Endothelial cell of umbilical vein (primary cell): ENCODE results near the gene CHP1. TPM values are rescaled to one million over a fixed set of nuclear protein-coding genes. Genes with fewer than 3 reads are reported as not detected.

Experiments
- BruUV-seq: library from RNA; stranded (reverse); fragments of 400-500 nt; replicated peaks from 2 replicates; lab custom pipeline; 2021; lab: Mats Ljungman, UMichigan
- CTCF ChIA-PET: fragments of 300-600, 350-600 bp; sonication (Branson Sonifier 250); formaldehyde crosslinking; loops from one replicate; lab custom pipeline; 2021; ENCODE audit warnings: antibody characterized with exemption, inconsistent platforms; lab: Charles Lee
- POLR2A ChIA-PET: fragments of 300-600, 350-600 bp; sonication (Branson Sonifier 250); formaldehyde crosslinking; loops from one replicate; lab custom pipeline; 2021; ENCODE audit warnings: antibody characterized with exemption, inconsistent platforms; lab: Charles Lee
- DNase-seq: peaks from one replicate; pipeline ENCODE4 v3.0.0-alpha.2; 2011; ENCODE audit warnings: low read depth, low spot score
- FAIRE-seq: peaks from 2 replicates; lab custom pipeline; 2011; peaks lifted over from hg19 to GRCh38; lab: Jason Lieb, UNC
- H2AFZ ChIP-seq: 2 replicates; pipeline ENCODE4 v1.6.0; 2012; ENCODE audit warnings: low read depth, low read length, control low read depth, inconsistent platforms
- H3K27ac ChIP-seq: 2 replicates; pipeline ENCODE4 v1.5.1; 2011; ENCODE audit warnings: low read depth, mild to moderate bottlenecking, control low read depth, low read length, moderate library complexity; ENCODE audit not compliant: insufficient read depth
- H3K27me3 ChIP-seq, 2 experiments: 2 replicates each; pipeline versions ENCODE4 v1.6.0 to v1.6.1; 2011; ENCODE audit warnings: low read length in 2 of 2, mixed read lengths in 1 of 2; ENCODE audit not compliant: control insufficient read depth in 2 of 2, insufficient read depth in 2 of 2
- H3K36me3 ChIP-seq, 2 experiments: 2 replicates in 1 of 2; 3 replicates in 1 of 2; pipeline ENCODE4 v1.5.1; 2011; ENCODE audit warnings: low read length in 2 of 2, mild to moderate bottlenecking in 1 of 2, moderate library complexity in 1 of 2; ENCODE audit not compliant: control insufficient read depth in 2 of 2, insufficient read depth in 2 of 2; ENCODE audit errors: extremely low read depth in 1 of 2
- H3K4me1 ChIP-seq: 3 replicates; pipeline ENCODE4 v1.5.1; 2011; ENCODE audit warnings: mild to moderate bottlenecking, low read length; ENCODE audit not compliant: control insufficient read depth, insufficient read depth; ENCODE audit errors: extremely low read depth
- H3K4me2 ChIP-seq: 2 replicates; pipeline ENCODE4 v1.6.1; 2011; ENCODE audit warnings: low read length, control low read depth, mixed read lengths; ENCODE audit not compliant: insufficient read depth
- H3K4me3 ChIP-seq, 3 experiments: fragments of 200-600 bp in 1 of 3; sonication (generic), shearing (Covaris generic) in 1 of 3; replicated peaks in 1 of 3; 2 replicates each; pipeline ENCODE4 v1.5.1; 2011 to 2016; ENCODE audit warnings: control low read depth in 3 of 3, low read length in 3 of 3, mild to moderate bottlenecking in 2 of 3, inconsistent platforms in 1 of 3, low read depth in 1 of 3, moderate library complexity in 1 of 3; ENCODE audit not compliant: insufficient read depth in 1 of 3
- H3K79me2 ChIP-seq: 2 replicates; pipeline ENCODE4 v1.6.0; 2012; ENCODE audit warnings: low read length, inconsistent platforms; ENCODE audit not compliant: control insufficient read depth, insufficient read depth
- H3K9ac ChIP-seq: replicated peaks from 2 replicates; pipeline ENCODE3; 2011; ENCODE audit warnings: low read length, control low read depth; ENCODE audit not compliant: insufficient read depth; ENCODE audit errors: extremely low read depth
- H3K9me1 ChIP-seq: replicated peaks from 3 replicates; pipeline ENCODE4 v1.6.0; 2011; ENCODE audit warnings: mild to moderate bottlenecking, low read length; ENCODE audit not compliant: control insufficient read depth, insufficient read depth; ENCODE audit errors: extremely low read depth
- H3K9me3 ChIP-seq: replicated peaks from 2 replicates; pipeline ENCODE4 v1.5.1; 2012; ENCODE audit warnings: low read length, inconsistent platforms; ENCODE audit not compliant: control insufficient read depth, insufficient read depth
- H4K20me1 ChIP-seq: replicated peaks from 2 replicates; pipeline ENCODE3; 2011; ENCODE audit warnings: mild to moderate bottlenecking, low read length; ENCODE audit not compliant: control insufficient read depth, insufficient read depth; ENCODE audit errors: extremely low read depth
- CTCF ChIP-seq, 2 donors: IDR thresholded peaks; 1 replicate in 1 of 2; 2 replicates in 1 of 2; pipeline ENCODE4 v1.5.1; 2011; ENCODE audit warnings: low read length in 2 of 2, mild to moderate bottlenecking in 2 of 2, moderate library complexity in 2 of 2, control low read depth in 1 of 2, inconsistent platforms in 1 of 2, low read depth in 1 of 2; ENCODE audit not compliant: insufficient read depth in 1 of 2; ENCODE audit errors: extremely low read depth in 1 of 2
- EZH2 ChIP-seq: IDR thresholded peaks from 2 replicates; pipeline ENCODE4 v1.6.1; 2012; ENCODE audit warnings: borderline replicate concordance, low read depth, mild to moderate bottlenecking, moderate library complexity, low read length, inconsistent platforms; ENCODE audit not compliant: severe bottlenecking
- FOS ChIP-seq: IDR thresholded peaks from 2 replicates; pipeline ENCODE4 v1.6.1; 2011; ENCODE audit warnings: mild to moderate bottlenecking, low read length, moderate library complexity, borderline replicate concordance; ENCODE audit not compliant: insufficient read depth
- GATA2 ChIP-seq: IDR thresholded peaks from 2 replicates; pipeline ENCODE4 v1.7.0; 2011; ENCODE audit warnings: low read depth, mild to moderate bottlenecking, moderate library complexity, mixed read lengths, low read length; ENCODE audit not compliant: insufficient read length, insufficient read depth
- JUN ChIP-seq: IDR thresholded peaks from 2 replicates; pipeline ENCODE4 v1.6.1; 2011; ENCODE audit warnings: borderline replicate concordance, low read depth; ENCODE audit not compliant: insufficient read length, insufficient read depth
- MAX ChIP-seq: IDR thresholded peaks from 2 replicates; pipeline ENCODE4 v1.6.1; 2011; ENCODE audit not compliant: insufficient read depth, insufficient read length
- MYC ChIP-seq: IDR thresholded peaks from one replicate; pipeline ENCODE4 v1.6.1; 2011; ENCODE audit warnings: mild to moderate bottlenecking, low read depth, low read length
- POLR2A ChIP-seq: IDR thresholded peaks from 2 replicates; pipeline ENCODE4 v1.6.1; 2012; ENCODE audit warnings: low read depth, mild to moderate bottlenecking, control low read depth, low read length
- POLR2AphosphoS5 ChIP-seq: IDR thresholded peaks from 2 replicates; pipeline ENCODE4 v1.6.1; 2012; ENCODE audit warnings: low read depth, mild to moderate bottlenecking, control low read depth, low read length, moderate library complexity; ENCODE audit not compliant: insufficient read depth
- dilution Hi-C: fragments of 300-500 bp; cut with MboI; formaldehyde crosslinking; loops from one replicate; pipeline ENCODE4 v1.15.0; 2019; ENCODE audit warnings: low sequenced_read_pairs; ENCODE audit not compliant: extremely low pct_ligation_motif_present
- intact Hi-C: fragments of 100-400 bp; cut with micrococcal nuclease; formaldehyde crosslinking; loops from one replicate; pipeline ENCODE4 v1.10.0; 2022
- polyA plus RNA-seq, 4 experiments: library from polyadenylated mRNA; depleted of rRNA in 3 of 4; stranded (reverse) in 3 of 4; unstranded in 1 of 4; fragments of >200 nt; gene quantifications; 2 replicates each; pipeline versions ENCODE4 v1.2.1 to v1.2.3, GENCODE V29; 2011 to 2012; ENCODE audit warnings: missing spikeins in 1 of 4
- total RNA-seq: library from RNA; stranded (reverse); gene quantifications from 2 replicates; pipeline ENCODE4 v1.2.3, GENCODE V29; 2021

CHP1 gene
- total and polyA plus RNA-seq, 2 donors (not counting 3 experiments of a cell fraction or from before 2014, with no cell fraction given): 49.1 to 96.2 TPM

GRCh38 chr15:41263891-41264351, 32.9 kb downstream of the CHP1 start:
- no peak for FAIRE-seq
- H3K4me1 ChIP-seq: no peaks in the 10 kb centered on the region
- POLR2A ChIA-PET: no interaction called here
- H3K79me2 ChIP-seq: no peaks in the 10 kb centered on the region
- dilution Hi-C loops: no loop called here
- intact Hi-C loops: no loop called here
- TF ChIP-seq JUN (no peak), FOS (no peak), MYC (no peak), POLR2A (no peak), POLR2AphosphoS5 (no peak), GATA2 (no peak), EZH2 (no peak), CTCF (IDR thresholded peaks at IDR 0.05; ENCODE audit: extremely low read depth in 1 of 2, insufficient read depth in 1 of 2, low read depth in 1 of 2, low read length in 2 of 2) (no peak), MAX (no peak)
- H4K20me1 ChIP-seq: no peaks in the 10 kb centered on the region
- CTCF ChIA-PET: interaction anchor here (1.2 to 1.4 kb wide), 2 partner anchors 11 to 16 kb away, joined by 3 read pairs; no protein-coding TSS in a partner anchor
- no peak for DNase-seq
- no TSS peak for BruUV-seq
- H3K9ac ChIP-seq: no peak overlapping the region
- H3K36me3 ChIP-seq: peaks cover 2 to 9% of the 10 kb centered on the region in 2 experiments
- no peak overlapping the region for H3K4me2 ChIP-seq
- no peaks in the 10 kb centered on the region for H3K9me3 ChIP-seq
- H3K27me3 ChIP-seq: no peaks in the 10 kb centered on the region
- H3K4me3 ChIP-seq: no peak overlapping the region
- H2AFZ ChIP-seq: no peak overlapping the region
- no peaks in the 10 kb centered on the region for H3K9me1 ChIP-seq
- no peak overlapping the region for H3K27ac ChIP-seq
